NB4 (cell line): ENCODE data around the gene RYR2.
"Not testable (repeated sequence)": the region's sequence is repeated elsewhere in the genome, so short reads cannot be mapped to it uniquely, and the experiment has no call there.

Source experiments
- DNase-seq: peaks from one replicate; pipeline ENCODE4 v3.0.0; 2010; ENCODE audit warnings: low read depth
- H3K4me3 ChIP-seq: one replicate; pipeline ENCODE4 v1.5.1; 2011; ENCODE audit warnings: mild to moderate bottlenecking, low read depth, low read length, moderate library complexity
- CTCF ChIP-seq: IDR thresholded peaks from one replicate; pipeline ENCODE4 v1.5.1; 2012; ENCODE audit warnings: low read depth, low read length
- MAX ChIP-seq: IDR thresholded peaks from 2 replicates; pipeline ENCODE4 v1.6.1; 2011; ENCODE audit warnings: low read depth, low read length
- MYC ChIP-seq: IDR thresholded peaks from 2 replicates; pipeline ENCODE4 v1.6.1; 2011; ENCODE audit warnings: low read depth, low read length
- POLR2A ChIP-seq: IDR thresholded peaks from 2 replicates; pipeline ENCODE4 v1.6.1; 2011; ENCODE audit warnings: mild to moderate bottlenecking; ENCODE audit not compliant: insufficient read length; ENCODE audit errors: extremely low read depth

The RYR2 gene

GRCh38 chr1:237583756-237584155, 541.8 kb downstream of the RYR2 start:
- no peak for DNase-seq
- no peak for TF ChIP-seq CTCF
- no peak for TF ChIP-seq MAX
- no peak for TF ChIP-seq POLR2A
- TF ChIP-seq MYC = no peak

GRCh38 chr1:237590386-237590785, 548.4 kb downstream of the RYR2 start:
- no peak overlapping the region for H3K4me3 ChIP-seq
- DNase-seq = no peak
- TF ChIP-seq MAX (no peak), CTCF (no peak), POLR2A (no peak), MYC (no peak)

More at GRCh38 chr1:237583756-237584155, 541.8 kb downstream of the RYR2 start:
- no peak overlapping the region for H3K4me3 ChIP-seq

GRCh38 chr1:237591353-237591752, 549.4 kb downstream of the RYR2 start:
- TF ChIP-seq POLR2A (no peak), MYC (no peak), CTCF (no peak), MAX (no peak)
- H3K4me3 ChIP-seq = no peak overlapping the region
- DNase-seq = no peak

GRCh38 chr1:237603036-237603568, 561.1 kb downstream of the RYR2 start:
- not testable (repeated sequence) for DNase-seq, H3K4me3 ChIP-seq

- TF ChIP-seq MYC = no peak
- no peak for TF ChIP-seq MAX
- TF ChIP-seq CTCF = no peak
- TF ChIP-seq POLR2A = no peak
- DNase-seq = no peak
- H3K4me3 ChIP-seq = no peak overlapping the region
Measured at GRCh38 chr1:237608433-237608832, 566.4 kb downstream of the RYR2 start.

GRCh38 chr1:237610157-237610556, 568.2 kb downstream of the RYR2 start:
- DNase-seq = no peak
- H3K4me3 ChIP-seq = no peak overlapping the region
- TF ChIP-seq MYC (no peak), MAX (no peak)

- DNase-seq = no peak
- H3K4me3 ChIP-seq = no peak overlapping the region
- TF ChIP-seq POLR2A = no peak
- TF ChIP-seq CTCF = no peak
- no peak for TF ChIP-seq MYC
- no peak for TF ChIP-seq MAX
Measured at GRCh38 chr1:237613984-237614383, 572.0 kb downstream of the RYR2 start.
